Activated T-cell treated with anti-CD3 and anti-CD28 coated beads for 24 hours (primary cell): ENCODE results near the gene NAV2.

Experiments used
- DNase-seq: peaks from one replicate; pipeline ENCODE4 v3.0.0-alpha.2; 2020; ENCODE audit warnings: low read depth

NAV2 gene

GRCh38 chr11:19808076-19808911 is 95.7 kb downstream of the NAV2 start:
- DNase-seq = no peak

GRCh38 chr11:19810852-19811251 is 98.2 kb downstream of the NAV2 start:
- no peak for DNase-seq

DNA sequence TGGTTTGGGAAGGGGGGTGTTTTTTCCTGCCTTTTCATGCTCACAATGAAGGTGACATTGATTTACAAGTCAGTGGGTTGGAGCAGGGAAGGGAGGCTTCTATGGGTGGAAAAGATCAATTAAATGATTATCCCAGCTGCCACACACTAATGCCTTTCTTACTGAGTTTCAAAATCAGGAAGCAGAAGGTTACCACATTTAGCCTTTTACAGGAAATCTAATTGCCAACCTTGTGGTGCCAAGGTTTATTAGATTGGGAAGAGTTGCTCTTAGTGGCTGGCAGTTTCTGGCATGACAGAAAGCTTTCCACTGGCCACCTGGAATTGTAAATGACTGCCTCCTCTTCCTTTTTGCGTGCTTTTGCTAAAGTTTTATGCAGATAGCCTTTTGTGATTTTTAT is 98.7 kb downstream of the NAV2 start:
- DNase-seq = no peak

GRCh38 chr11:19812096-19812495 is 99.5 kb downstream of the NAV2 start:
- no peak for DNase-seq

DNA sequence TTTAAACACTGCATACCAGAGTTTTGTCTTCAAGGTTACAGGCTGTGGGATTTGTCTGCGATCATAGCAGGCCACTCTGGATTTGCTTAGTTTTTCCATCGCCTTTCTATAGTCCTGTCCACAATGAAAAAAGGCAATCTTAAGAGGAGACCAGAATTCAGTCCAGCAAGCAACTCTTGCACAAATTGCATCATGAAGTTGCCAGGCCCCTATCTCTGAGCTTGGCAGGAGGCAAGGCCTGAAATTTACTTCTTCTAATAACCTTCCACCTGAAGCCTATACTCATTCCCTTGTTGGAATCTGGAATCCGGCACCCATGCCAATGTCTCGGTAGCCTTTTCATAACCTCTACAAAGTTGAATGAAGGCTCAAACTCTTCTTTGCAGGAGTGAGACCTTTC is 100.1 kb downstream of the NAV2 start:
- no peak for DNase-seq

- no peak for DNase-seq
These were observed 100.7 kb downstream of the NAV2 start for GRCh38 chr11:19813158-19813879.

GRCh38 chr11:19814421-19814820 is 101.8 kb downstream of the NAV2 start:
- no peak for DNase-seq

DNA sequence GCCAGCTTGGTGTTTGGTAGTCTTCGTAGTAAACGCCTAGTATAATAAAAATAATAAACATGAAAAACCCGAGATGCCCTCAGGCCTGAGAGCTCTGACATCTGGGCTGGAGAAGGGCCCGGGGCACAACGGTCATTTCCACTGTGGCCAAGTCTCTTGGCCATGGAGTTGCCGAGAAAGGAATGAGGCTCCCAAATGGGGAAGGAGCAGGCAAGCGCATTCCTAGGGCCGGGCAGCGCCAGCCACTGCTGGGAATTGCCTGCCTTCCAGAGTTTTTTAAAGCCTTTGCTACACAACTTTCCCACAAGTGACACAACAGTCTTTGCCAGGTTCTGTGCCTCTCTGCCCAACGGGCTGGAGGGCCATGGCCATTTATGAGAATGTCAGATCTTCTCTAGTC is 103.4 kb downstream of the NAV2 start:
- DNase-seq = no peak

- no peak for DNase-seq
These were observed 104.2 kb downstream of the NAV2 start for GRCh38 chr11:19816817-19817216.

DNA sequence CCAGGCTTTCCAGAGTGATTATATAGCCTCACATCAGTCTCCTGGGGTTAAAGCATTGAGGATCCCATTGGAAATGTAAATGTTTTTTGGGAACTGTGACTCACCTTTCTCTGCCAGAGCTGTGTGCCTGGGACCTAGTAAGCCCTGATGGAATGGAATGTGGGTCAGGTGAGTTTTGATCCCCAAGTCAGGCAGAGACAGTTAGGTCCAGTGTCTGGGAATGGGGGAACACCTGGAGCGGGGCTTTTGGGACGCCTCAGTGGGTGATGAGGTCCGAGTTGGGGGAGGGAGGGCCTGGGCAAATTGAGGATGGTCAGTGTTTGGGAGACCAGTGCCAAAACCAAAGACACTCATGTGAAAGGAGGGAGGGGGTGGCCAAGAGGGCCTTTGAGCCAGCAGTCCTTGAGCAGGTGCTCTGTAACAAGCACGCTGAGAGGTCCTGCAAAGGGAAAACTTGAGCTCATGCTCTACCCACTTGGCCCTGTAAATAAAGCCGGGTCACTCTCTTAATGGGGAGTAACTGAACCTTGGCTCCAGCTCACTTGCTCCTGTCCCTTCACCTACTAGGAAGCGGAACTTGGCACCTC is 104.7 kb downstream of the NAV2 start:
- no peak for DNase-seq

DNA sequence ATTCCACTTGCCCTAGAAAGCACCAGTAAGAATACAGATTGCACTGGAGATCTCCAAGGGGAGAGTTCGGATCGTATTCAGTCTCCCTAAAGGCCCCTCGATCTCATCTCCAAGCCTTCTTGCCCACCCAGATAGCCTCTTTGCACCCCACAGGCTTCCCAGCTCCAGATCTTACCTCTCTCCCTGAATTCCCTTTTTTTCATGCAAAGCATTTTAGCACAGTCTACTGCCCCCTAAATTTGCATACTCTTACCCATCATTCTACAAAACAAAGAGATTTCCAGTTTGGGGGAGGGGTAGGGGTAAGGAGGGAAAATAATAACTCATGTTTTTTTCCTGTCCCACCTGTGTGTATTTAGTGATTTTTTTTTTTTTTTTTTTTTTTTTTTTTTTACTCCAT is 105.2 kb downstream of the NAV2 start:
- DNase-seq = no peak

- DNase-seq = no peak
These were observed 106.0 kb downstream of the NAV2 start for GRCh38 chr11:19818619-19819018.

DNA sequence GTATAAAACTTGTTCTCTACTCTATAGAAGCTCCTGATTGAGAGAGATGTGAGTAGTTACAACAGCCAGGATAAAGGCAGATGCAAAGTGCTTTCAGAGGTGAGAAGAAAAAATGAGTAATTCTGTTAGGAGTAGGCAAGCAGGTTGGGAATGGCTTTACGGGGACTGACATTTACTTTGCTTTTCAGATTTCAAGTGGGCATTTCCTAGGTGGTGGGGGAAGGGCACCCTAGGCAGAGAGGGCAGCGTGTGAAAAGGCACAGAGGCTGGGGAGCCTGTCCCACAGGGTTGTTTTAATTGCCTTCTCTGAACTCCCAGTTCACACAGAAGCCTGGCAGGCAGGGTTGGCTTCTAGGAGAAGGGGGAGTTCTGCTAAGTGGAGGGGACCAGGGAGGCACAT is 106.5 kb downstream of the NAV2 start:
- DNase-seq = no peak

GRCh38 chr11:19820100-19820499 is 107.5 kb downstream of the NAV2 start:
- no peak for DNase-seq

- DNase-seq = no peak
These were observed 108.8 kb downstream of the NAV2 start for GRCh38 chr11:19821412-19821875.

GRCh38 chr11:19821993-19822392 is 109.4 kb downstream of the NAV2 start:
- DNase-seq = no peak

GRCh38 chr11:19822531-19822930 is 109.9 kb downstream of the NAV2 start:
- no peak for DNase-seq

DNA sequence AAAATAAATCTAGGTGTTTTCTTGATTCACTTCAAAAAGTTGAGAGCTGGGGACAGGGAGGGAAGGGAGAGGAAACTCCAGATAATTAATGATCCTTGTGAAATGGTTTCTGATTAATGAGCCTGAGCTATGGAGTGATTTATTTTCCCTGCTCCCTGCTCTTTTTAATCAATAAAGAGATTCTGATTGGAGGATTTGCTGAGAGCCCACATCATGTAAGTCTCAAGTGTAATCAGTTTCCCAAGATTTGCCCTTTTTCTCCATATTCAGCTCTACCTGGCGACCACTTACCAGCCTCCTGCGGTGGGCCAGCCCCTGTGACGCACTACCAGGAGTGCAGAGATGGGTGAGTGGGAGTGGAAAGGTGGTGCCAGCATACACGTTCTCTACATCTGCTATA is 114.0 kb downstream of the NAV2 start:
- no peak for DNase-seq

DNA sequence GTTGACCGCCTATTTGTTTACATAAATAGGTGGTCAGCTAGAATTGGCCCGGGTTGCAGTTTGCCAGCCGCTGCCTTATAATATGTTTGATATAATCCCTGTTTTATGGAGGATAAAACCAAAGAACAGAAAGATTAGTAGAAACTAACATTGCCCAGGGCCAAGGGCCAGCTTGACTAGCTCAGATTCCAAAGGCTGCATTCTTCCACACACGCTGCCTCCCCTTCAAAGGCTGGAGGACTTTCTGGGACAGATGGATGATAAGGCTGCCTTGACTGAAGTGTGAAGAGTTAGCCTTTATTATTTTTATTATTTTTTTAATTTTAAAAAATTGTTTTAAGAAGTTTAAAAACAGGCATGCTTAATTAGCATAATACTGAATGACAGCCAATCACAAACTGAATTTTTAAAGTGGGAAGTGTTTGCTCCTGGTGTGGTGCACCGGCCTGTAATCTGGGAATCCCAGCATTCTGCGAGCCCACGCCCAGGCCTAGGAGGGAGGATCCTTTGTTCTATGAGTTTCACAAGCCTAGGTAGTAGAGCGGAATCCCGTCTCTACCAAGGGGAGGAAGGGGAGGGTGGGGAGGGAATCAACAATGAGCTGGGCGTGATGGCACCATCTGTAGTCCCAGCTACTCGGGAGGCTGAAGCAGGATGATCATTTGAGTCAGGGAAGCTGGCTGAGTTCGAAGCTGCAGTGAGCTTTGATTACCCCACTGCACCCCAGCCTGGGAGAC is 114.9 kb downstream of the NAV2 start:
- no peak for DNase-seq

GRCh38 chr11:19828382-19829108 is 115.9 kb downstream of the NAV2 start:
- no peak for DNase-seq

DNA sequence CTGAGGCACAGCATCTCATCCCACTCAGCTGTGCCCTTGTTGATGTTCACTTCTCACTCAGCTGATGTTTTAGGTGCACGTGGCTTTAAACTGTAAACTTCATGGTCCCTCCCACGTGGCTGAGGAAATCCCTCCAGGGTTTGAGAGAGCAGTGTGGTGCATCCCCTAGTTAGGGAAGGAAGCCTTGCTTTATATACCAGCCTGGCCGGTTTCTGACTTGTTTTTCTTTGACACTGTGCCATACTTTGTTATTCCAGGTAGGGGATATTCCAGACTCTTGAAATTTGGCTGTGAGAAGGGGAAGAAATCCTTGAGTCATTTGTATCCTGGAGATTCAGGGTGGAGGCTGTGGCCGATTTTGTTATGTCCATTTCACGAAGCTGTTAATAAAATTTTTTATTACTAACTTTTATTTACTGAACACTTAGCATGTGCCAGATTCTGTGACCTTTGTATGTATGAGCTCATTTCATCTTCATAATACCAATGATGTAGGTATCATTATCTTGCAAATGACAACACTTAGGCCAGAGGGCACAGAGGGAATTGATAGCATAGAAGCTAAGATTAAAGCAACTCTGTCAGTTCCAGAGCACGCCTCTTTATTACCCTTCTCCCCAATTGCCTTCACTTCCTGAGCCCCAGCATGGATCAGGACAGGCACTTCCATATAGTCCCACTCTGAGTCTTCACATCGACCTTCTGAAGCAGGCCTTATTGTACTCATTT is 116.6 kb downstream of the NAV2 start:
- DNase-seq = no peak
